IPS DF 19.7 (cell line): ENCODE results near the gene DAPK1.

Experiments used
- DNase-seq: peaks from one replicate; pipeline ENCODE4 v3.0.0-alpha.2; 2013; ENCODE audit warnings: low read depth, low spot score

Gene DAPK1

GRCh38 chr9:87611776-87612175, 114.1 kb downstream of the DAPK1 start:
- no peak for DNase-seq

GRCh38 chr9:87612536-87612935, 114.9 kb downstream of the DAPK1 start:
- DNase-seq = no peak

- DNase-seq = no peak
Observed at GRCh38 chr9:87613265-87614111, 115.8 kb downstream of the DAPK1 start.

- no peak for DNase-seq
Observed at GRCh38 chr9:87614397-87614796, 116.7 kb downstream of the DAPK1 start.

- DNase-seq = no peak
Observed at GRCh38 chr9:87615136-87615535, 117.5 kb downstream of the DAPK1 start.

DNA sequence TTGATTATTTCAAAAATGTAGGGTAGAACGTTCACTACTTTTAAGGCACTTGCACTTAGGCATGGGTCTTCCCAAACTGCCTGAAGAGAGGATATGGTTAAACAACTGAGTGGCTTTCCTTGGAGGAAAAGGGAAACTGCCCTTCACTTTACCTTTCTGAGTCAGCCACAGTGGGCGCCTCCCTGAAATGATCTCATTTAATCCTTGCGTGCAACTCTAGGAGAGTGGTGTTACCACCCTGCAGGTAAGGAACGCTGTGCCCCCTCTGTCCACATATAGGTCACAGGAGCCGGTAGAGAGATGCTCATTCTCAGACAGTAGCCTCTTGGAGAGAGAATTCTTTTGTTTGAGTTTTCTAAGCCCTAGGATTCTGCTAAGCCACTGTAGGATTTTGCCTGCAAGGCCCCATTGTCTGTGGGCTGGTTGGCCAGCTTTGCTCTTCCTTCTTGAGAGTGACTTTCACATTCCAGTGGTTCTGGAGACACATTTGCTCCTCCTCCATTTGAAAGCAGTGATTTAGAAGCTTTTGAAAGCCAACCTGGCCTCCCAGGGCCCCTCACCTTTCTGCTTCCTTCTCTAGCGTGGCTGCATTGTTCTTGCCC, 118.0 kb downstream of the DAPK1 start:
- no peak for DNase-seq

DNA sequence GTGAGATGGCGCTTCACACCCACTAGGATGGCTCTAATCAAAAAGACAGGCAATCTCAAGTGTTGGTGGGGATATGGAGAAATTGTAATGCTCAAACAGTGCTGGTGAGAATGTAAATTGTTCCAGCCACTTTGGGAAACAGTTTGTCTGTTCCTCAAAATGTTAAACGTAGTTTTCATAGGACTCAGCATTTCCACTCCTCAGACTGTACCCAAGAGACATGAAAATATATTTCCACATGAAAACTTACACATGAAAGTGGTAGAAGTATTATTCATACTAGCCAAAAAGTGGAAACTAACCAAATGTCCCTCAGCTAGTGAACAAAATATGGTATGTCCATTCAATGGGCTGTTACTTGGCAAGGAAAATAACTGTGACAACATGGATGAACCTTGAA, 120.6 kb downstream of the DAPK1 start:
- no peak for DNase-seq

- DNase-seq = no peak
Observed at GRCh38 chr9:87618931-87619330, 121.3 kb downstream of the DAPK1 start.

DNA sequence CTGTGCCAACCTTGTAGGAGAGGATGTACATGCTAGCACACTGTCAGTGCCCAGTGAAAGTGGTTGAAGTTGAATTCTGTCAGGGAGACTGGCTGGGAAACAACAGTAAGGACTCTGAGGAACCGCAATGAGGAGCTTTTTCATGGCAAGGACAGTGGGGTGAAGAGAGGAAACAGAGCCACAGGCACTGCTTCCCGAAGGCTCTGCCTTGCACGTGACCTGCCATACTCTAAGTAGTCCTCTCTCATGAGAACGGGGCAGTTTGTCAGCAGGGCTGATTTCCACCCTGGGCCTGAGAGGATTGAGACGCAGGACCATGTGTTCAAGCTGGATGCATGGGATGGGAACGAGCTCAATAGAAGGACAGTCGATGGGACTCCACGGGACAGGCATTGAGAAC, 121.7 kb downstream of the DAPK1 start:
- no peak for DNase-seq

DNA sequence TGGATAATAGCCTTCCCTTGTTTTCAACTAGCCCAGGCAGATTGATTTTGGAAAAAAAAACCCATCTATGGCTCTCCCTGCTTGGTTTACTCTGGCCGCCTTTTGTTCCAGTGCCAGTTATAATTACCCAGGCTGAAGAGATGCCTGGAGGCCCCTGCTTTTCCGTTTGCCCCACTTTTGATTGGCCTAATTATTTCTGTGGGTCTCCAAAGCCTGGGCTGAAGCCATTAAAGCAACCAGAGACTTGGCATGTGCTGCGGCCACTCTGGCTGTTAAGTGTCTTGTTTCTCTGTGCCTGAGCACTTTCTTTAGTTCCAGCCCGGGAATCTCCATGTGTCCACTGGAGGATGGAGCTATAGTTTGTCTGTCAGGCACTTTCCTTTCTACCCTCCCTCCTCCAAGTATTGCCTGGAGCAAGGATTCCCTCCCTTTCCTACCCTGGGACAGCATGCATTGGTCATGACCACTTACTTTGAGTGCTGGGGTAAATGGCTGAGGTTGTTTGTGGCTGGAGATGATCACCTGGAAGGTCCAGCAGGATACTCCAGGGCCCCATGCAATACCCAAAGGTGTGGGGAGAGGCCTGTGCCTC, 123.2 kb downstream of the DAPK1 start:
- no peak for DNase-seq

GRCh38 chr9:87622098-87622497, 124.4 kb downstream of the DAPK1 start:
- no peak for DNase-seq

- no peak for DNase-seq
Observed at GRCh38 chr9:87622923-87623322, 125.3 kb downstream of the DAPK1 start.

DNA sequence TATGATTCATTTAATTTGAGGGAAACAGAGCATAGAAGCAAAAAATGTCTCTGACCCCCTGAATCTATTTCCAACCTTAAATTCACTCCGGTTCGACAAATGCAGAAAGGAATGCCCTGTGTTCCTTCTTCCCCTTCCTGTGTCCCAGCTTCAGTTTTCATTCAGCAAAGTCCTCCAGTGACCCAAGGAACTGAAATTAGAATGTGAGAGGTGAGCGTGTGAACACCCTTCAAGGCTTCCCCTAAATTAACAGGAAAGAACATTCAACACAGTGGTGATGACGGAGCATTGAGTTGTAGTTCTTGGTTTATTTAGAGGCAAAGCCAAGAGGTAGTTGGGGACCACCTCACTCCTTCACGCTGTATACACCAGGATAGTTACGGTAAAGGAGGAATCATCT, 130.7 kb downstream of the DAPK1 start:
- no peak for DNase-seq

GRCh38 chr9:87629104-87629503, 131.4 kb downstream of the DAPK1 start:
- no peak for DNase-seq

GRCh38 chr9:87630266-87630665, 132.6 kb downstream of the DAPK1 start:
- no peak for DNase-seq

DNA sequence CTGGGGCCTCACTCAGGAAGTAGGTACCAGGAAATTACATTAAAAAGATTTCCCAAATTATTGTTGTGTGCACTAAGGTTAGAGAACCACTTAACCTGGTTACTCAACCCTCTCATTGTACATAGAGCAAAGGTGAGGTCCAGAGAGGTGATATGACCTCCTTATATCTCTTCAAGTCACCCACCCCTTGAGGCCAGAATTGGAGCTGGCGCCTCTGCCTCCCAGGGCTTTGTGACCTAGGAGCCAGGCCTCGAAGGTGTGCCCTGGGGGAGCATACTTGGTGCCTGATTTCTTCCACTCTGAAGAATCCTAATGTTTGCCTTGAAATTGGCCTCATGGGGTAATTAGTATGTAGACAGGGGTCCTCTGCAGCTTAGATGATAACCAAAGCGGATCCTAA, 133.2 kb downstream of the DAPK1 start:
- no peak for DNase-seq

- no peak for DNase-seq
Observed at GRCh38 chr9:87635656-87636501, 138.2 kb downstream of the DAPK1 start.

- DNase-seq = no peak
Observed at GRCh38 chr9:87638292-87638691, 140.6 kb downstream of the DAPK1 start.

- DNase-seq = no peak
Observed at GRCh38 chr9:87639949-87640348, 142.3 kb downstream of the DAPK1 start.

DNA sequence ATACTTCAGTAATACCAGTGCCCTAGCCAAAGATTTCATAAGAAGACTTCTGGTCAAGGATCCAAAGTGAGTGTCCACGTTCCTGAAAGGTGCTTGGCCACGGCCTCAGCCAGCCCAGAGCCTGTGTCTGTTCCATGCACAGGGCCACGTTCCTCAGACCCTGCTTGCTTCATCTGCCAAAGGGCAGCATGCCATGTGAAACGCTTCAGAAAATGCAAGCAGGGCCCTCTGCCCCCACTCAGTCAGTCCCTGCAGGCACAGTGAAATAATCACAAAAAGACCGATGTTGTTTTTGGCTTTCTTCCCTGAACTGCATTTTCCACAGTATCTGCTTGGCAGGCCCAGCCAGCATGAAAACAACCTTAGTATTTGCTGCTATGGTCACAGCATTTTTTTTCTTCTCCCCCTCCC, 142.7 kb downstream of the DAPK1 start:
- no peak for DNase-seq

GRCh38 chr9:87641067-87641466, 143.4 kb downstream of the DAPK1 start:
- DNase-seq = no peak
